K562 (cell line): ENCODE measurements around the gene ANKS1A. TPM values are rescaled to one million over a fixed set of nuclear protein-coding genes. Genes with fewer than 3 reads are reported as not detected.

Experiments used
- CC2D1A ChIP-seq: fragments of 450-650 bp; IDR thresholded peaks from 2 replicates; pipeline ENCODE4 v1.6.1; 2017; ENCODE audit warnings: mild to moderate bottlenecking
- TEAD2 ChIP-seq: fragments of 450-650 bp; IDR thresholded peaks from 2 replicates; pipeline ENCODE4 v1.6.1; 2016; ENCODE audit warnings: missing genetic modification characterization, control low read depth, missing compliant biosample characterization
- polyA plus RNA-seq, 8 experiments: library from polyadenylated mRNA; depleted of rRNA in 4 of 8; stranded (reverse) in 5 of 8; unstranded in 3 of 8; fragments of >200 nt; fragmentation: Nextera tagmentation in 2 of 8; fragmentation: Illumina TruSeq in 1 of 8; extraction: Ambion mirVana in 2 of 8; extraction: Trizol in 1 of 8; gene quantifications; 2 replicates each; pipeline versions ENCODE4 v1.2.1 to v1.2.3, GENCODE V29; 2011 to 2014; ENCODE audit warnings: inconsistent platforms in 1 of 8, missing spikeins in 1 of 8
- total RNA-seq, 7 experiments: library from RNA; depleted of rRNA in 6 of 7; stranded (reverse); fragments of >200 nt in 6 of 7; fragmentation: Illumina TruSeq in 2 of 7; extraction: Trizol in 2 of 7; gene quantifications; 2 replicates each; pipeline versions ENCODE4 v1.2.1 to v1.2.3, GENCODE V29; 2011 to 2021; ENCODE audit warnings: low replicate concordance in 1 of 7
- TF ChIP-seq, protein P1 (sequence below): sonication (generic); formaldehyde crosslinking; IDR thresholded peaks from 2 replicates; pipeline ENCODE4 v1.8.0; 2023; ENCODE audit warnings: missing genetic modification reagents, mild to moderate bottlenecking, borderline replicate concordance

The ANKS1A gene
- total and polyA plus RNA-seq, 9 of the 15 experiments (the other 6 are each of a cell fraction or from before 2014, with no cell fraction given): 1.1 to 13.8 (median 5.3) TPM

DNA sequence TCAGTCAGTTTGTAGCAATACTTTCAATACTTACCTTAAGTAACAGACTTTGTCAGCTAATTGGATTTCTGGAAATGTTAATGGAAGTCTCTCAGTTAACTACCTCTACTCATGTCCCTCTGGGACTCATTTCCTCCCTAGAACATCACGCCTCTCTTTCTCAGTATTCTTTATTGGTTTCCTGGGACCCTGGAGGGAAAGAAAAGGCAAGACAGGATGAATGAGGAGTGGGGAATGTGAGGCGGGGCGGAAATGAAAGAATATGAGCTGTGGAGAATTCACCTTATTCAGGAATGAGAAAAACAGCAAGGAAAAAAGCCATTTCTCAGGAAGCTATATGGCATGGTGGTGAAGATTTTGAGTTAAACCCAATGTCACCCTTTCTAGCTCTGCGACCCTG, 62.7 kb downstream of the ANKS1A start (continued):
- TF ChIP-seq, protein P1, sequence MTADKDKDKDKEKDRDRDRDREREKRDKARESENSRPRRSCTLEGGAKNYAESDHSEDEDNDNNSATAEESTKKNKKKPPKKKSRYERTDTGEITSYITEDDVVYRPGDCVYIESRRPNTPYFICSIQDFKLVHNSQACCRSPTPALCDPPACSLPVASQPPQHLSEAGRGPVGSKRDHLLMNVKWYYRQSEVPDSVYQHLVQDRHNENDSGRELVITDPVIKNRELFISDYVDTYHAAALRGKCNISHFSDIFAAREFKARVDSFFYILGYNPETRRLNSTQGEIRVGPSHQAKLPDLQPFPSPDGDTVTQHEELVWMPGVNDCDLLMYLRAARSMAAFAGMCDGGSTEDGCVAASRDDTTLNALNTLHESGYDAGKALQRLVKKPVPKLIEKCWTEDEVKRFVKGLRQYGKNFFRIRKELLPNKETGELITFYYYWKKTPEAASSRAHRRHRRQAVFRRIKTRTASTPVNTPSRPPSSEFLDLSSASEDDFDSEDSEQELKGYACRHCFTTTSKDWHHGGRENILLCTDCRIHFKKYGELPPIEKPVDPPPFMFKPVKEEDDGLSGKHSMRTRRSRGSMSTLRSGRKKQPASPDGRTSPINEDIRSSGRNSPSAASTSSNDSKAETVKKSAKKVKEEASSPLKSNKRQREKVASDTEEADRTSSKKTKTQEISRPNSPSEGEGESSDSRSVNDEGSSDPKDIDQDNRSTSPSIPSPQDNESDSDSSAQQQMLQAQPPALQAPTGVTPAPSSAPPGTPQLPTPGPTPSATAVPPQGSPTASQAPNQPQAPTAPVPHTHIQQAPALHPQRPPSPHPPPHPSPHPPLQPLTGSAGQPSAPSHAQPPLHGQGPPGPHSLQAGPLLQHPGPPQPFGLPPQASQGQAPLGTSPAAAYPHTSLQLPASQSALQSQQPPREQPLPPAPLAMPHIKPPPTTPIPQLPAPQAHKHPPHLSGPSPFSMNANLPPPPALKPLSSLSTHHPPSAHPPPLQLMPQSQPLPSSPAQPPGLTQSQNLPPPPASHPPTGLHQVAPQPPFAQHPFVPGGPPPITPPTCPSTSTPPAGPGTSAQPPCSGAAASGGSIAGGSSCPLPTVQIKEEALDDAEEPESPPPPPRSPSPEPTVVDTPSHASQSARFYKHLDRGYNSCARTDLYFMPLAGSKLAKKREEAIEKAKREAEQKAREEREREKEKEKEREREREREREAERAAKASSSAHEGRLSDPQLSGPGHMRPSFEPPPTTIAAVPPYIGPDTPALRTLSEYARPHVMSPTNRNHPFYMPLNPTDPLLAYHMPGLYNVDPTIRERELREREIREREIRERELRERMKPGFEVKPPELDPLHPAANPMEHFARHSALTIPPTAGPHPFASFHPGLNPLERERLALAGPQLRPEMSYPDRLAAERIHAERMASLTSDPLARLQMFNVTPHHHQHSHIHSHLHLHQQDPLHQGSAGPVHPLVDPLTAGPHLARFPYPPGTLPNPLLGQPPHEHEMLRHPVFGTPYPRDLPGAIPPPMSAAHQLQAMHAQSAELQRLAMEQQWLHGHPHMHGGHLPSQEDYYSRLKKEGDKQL (CRISPR knock-in tag): no peak
- TF ChIP-seq TEAD2: no peak
- TF ChIP-seq CC2D1A: no peak
